Calu3 (cell line): ENCODE results near the gene MPND. TPM values are rescaled to one million over a fixed set of nuclear protein-coding genes. Genes with fewer than 3 reads are reported as not detected.
A peak's percentile ranks its signal among the peaks of the same experiment; 100 is the strongest.

Experiments used
- Bru-seq: library from RNA; stranded (reverse); fragments of 400-500 nt; gene quantifications from one replicate; lab custom pipeline; 2021; lab: Mats Ljungman, UMichigan
- BruChase-seq, 2 experiments: library from RNA; stranded (reverse); fragments of 400-500 nt; gene quantifications; one replicate each; lab custom pipeline; 2021; lab: Mats Ljungman, UMichigan
- BruUV-seq: library from RNA; stranded (reverse); fragments of 400-500 nt; replicated peaks from 2 replicates; lab custom pipeline; 2021; lab: Mats Ljungman, UMichigan
- CTCF ChIA-PET: fragments of 300-600 bp; sonication (Branson Sonifier 250); formaldehyde crosslinking; loops from one replicate; lab custom pipeline; 2022; ENCODE audit warnings: antibody characterized with exemption; lab: Charles Lee
- DNase-seq: peaks from one replicate; pipeline ENCODE4 v3.0.0; 2022
- H3K27ac Mint-ChIP-seq: one replicate; pipeline ENCODE4 v1.8.0; 2022; ENCODE audit warnings: mixed read lengths; ENCODE audit not compliant: unreplicated experiment
- H3K27me3 Mint-ChIP-seq: one replicate; pipeline ENCODE4 v1.8.0; 2022; ENCODE audit warnings: mixed read lengths; ENCODE audit not compliant: unreplicated experiment
- H3K36me3 Mint-ChIP-seq: one replicate; pipeline ENCODE4 v1.8.0; 2022; ENCODE audit warnings: mild to moderate bottlenecking, moderate library complexity, mixed read lengths; ENCODE audit not compliant: insufficient read depth, unreplicated experiment
- H3K4me1 Mint-ChIP-seq: one replicate; pipeline ENCODE4 v1.8.0; 2022; ENCODE audit warnings: mild to moderate bottlenecking, low read depth, mixed read lengths; ENCODE audit not compliant: unreplicated experiment
- H3K4me3 Mint-ChIP-seq: one replicate; pipeline ENCODE4 v1.8.0; 2022; ENCODE audit warnings: mild to moderate bottlenecking, low read depth, moderate library complexity, mixed read lengths; ENCODE audit not compliant: unreplicated experiment
- H3K9me3 Mint-ChIP-seq: one replicate; pipeline ENCODE4 v1.8.0; 2022; ENCODE audit warnings: low read depth, mixed read lengths; ENCODE audit not compliant: unreplicated experiment
- intact Hi-C: fragments of 100-400 bp; cut with micrococcal nuclease; formaldehyde crosslinking; loops from one replicate; pipeline ENCODE4 v1.10.0; 2022; ENCODE audit not compliant: unreplicated experiment
- long read RNA-seq: library from polyadenylated mRNA; stranded (forward); transcript quantifications from one replicate; pipeline ENCODE4 v2.0.0, GENCODE V29; 2022
- total RNA-seq: library from RNA; stranded (reverse); gene quantifications from 2 replicates; pipeline ENCODE4 v1.2.3, GENCODE V29; 2022
- TF ChIP-seq, protein P1 (sequence below): fragments of 200-600 bp; IDR thresholded peaks from one replicate; pipeline ENCODE4 v1.8.0; 2022; ENCODE audit warnings: antibody characterized with exemption; ENCODE audit not compliant: unreplicated experiment

The MPND gene
- total RNA-seq (15.3 and 21.1 TPM in 2 replicates), Bru-seq, nascent RNA (percentile 36 among the genes with signal in this experiment), BruChase-seq, experiment 1, labeled RNA remaining after a 6-hour chase (percentile 42 among the genes with signal in this experiment), BruChase-seq, experiment 2, labeled RNA remaining after a 2-hour chase (percentile 42 among the genes with signal in this experiment)
- long read RNA-seq, partial matches to known transcripts, result 1 of 2 reads
- long read RNA-seq, other reads (novel, unspliced or antisense), result 0 of 2 reads

- peaks cover 33% of the 10 kb centered on the region for H3K36me3 Mint-ChIP-seq
- intact Hi-C loops, result no loop called here
- TF ChIP-seq, protein P1, sequence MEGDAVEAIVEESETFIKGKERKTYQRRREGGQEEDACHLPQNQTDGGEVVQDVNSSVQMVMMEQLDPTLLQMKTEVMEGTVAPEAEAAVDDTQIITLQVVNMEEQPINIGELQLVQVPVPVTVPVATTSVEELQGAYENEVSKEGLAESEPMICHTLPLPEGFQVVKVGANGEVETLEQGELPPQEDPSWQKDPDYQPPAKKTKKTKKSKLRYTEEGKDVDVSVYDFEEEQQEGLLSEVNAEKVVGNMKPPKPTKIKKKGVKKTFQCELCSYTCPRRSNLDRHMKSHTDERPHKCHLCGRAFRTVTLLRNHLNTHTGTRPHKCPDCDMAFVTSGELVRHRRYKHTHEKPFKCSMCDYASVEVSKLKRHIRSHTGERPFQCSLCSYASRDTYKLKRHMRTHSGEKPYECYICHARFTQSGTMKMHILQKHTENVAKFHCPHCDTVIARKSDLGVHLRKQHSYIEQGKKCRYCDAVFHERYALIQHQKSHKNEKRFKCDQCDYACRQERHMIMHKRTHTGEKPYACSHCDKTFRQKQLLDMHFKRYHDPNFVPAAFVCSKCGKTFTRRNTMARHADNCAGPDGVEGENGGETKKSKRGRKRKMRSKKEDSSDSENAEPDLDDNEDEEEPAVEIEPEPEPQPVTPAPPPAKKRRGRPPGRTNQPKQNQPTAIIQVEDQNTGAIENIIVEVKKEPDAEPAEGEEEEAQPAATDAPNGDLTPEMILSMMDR, result no peak
- no peaks in the 10 kb centered on the region for H3K27me3 Mint-ChIP-seq
- BruUV-seq, result no TSS peak
- CTCF ChIA-PET, result interaction anchor here (1.2 to 2.3 kb wide), 3 partner anchors 9 to 77 kb away, joined by 6 to 13 read pairs (median 13); no protein-coding TSS in a partner anchor
- H3K4me3 Mint-ChIP-seq, result peak within 1 kb of the TSS; percentile 87
- H3K4me1 Mint-ChIP-seq, result peaks cover 8% of the 10 kb centered on the region
- H3K9me3 Mint-ChIP-seq, result no peaks in the 10 kb centered on the region
- peak; percentile 92 for DNase-seq
- peak within 1 kb of the TSS; percentile 96 for H3K27ac Mint-ChIP-seq
Observed at GRCh38 chr19:4343370-4344307, at the start of gene MPND. Gene MPND, plus strand, starts transcription at chr19:4343562. Its CDS starts 32 bp downstream, at chr19:4343594.

GRCh38 chr19:4294389-4294788 is 49.0 kb upstream of the MPND start:
- H3K27me3 Mint-ChIP-seq, result peaks cover 11% of the 10 kb centered on the region
- H3K9me3 Mint-ChIP-seq, result no peaks in the 10 kb centered on the region
- CTCF ChIA-PET, result no interaction called here
- H3K27ac Mint-ChIP-seq, result no peak overlapping the region
- TF ChIP-seq, protein P1, result no peak
- H3K4me1 Mint-ChIP-seq, result no peaks in the 10 kb centered on the region
- DNase-seq, result no peak
- no peak overlapping the region for H3K4me3 Mint-ChIP-seq
- intact Hi-C loops, result no loop called here
- peaks cover 5% of the 10 kb centered on the region for H3K36me3 Mint-ChIP-seq
- no TSS peak for BruUV-seq

GRCh38 chr19:4295972-4296771 is 47.2 kb upstream of the MPND start:
- CTCF ChIA-PET, result no interaction called here
- H3K36me3 Mint-ChIP-seq, result peaks cover under 1% of the 10 kb centered on the region
- TF ChIP-seq, protein P1, result no peak
- no peaks in the 10 kb centered on the region for H3K4me1 Mint-ChIP-seq
- H3K27me3 Mint-ChIP-seq, result peaks cover 23% of the 10 kb centered on the region
- BruUV-seq, result no TSS peak
- H3K9me3 Mint-ChIP-seq, result no peaks in the 10 kb centered on the region
- DNase-seq, result no peak
- intact Hi-C loops, result no loop called here
- H3K4me3 Mint-ChIP-seq, result no peak overlapping the region
- H3K27ac Mint-ChIP-seq, result no peak overlapping the region
